Immature natural killer cell (primary cell): ENCODE results near the gene CADM2. TPM values are rescaled to one million over a fixed set of nuclear protein-coding genes. Genes with fewer than 3 reads are reported as not detected.

Experiments
- DNase-seq, 3 donors: peaks; one replicate each; pipeline ENCODE4 v3.0.0; 2022; ENCODE audit warnings: mixed read lengths in 1 of 3
- H3K27ac Mint-ChIP-seq, 6 donors: one replicate each; pipeline ENCODE4 v1.8.0; 2020; ENCODE audit warnings: mixed read lengths in 6 of 6, mild to moderate bottlenecking in 5 of 6, inconsistent platforms in 4 of 6, moderate library complexity in 3 of 6
- H3K27me3 Mint-ChIP-seq, 3 donors: one replicate each; pipeline ENCODE4 v1.8.0; 2020 to 2021; ENCODE audit warnings: low read depth in 3 of 3, mild to moderate bottlenecking in 3 of 3, mixed read lengths in 3 of 3, moderate library complexity in 3 of 3, inconsistent platforms in 1 of 3
- H3K36me3 Mint-ChIP-seq, 3 donors: one replicate each; pipeline ENCODE4 v1.8.0; 2020; ENCODE audit warnings: mixed read lengths in 3 of 3, inconsistent platforms in 2 of 3, mild to moderate bottlenecking in 2 of 3
- H3K4me1 Mint-ChIP-seq, 2 donors: one replicate each; pipeline ENCODE4 v1.8.0; 2020; ENCODE audit warnings: inconsistent platforms in 2 of 2, mild to moderate bottlenecking in 2 of 2, mixed read lengths in 2 of 2, moderate library complexity in 1 of 2
- H3K4me3 Mint-ChIP-seq, 5 donors: one replicate each; pipeline ENCODE4 v1.8.0; 2020; ENCODE audit warnings: mild to moderate bottlenecking in 5 of 5, mixed read lengths in 5 of 5, inconsistent platforms in 3 of 5, moderate library complexity in 3 of 5
- H3K9me3 Mint-ChIP-seq, 6 donors: one replicate each; pipeline ENCODE4 v1.8.0; 2020; ENCODE audit warnings: mild to moderate bottlenecking in 6 of 6, mixed read lengths in 6 of 6, inconsistent platforms in 4 of 6, moderate library complexity in 3 of 6
- polyA plus RNA-seq, 3 donors: library from polyadenylated mRNA; unstranded; fragments of 300-500 nt; fragmentation: Illumina TruSeq; gene quantifications; one replicate each; pipeline ENCODE4 v1.2.3, GENCODE V29; 2021

Gene CADM2
- polyA plus RNA-seq, 3 donors from 2014 or later, result 0.64 TPM; not detected in 2

DNA sequence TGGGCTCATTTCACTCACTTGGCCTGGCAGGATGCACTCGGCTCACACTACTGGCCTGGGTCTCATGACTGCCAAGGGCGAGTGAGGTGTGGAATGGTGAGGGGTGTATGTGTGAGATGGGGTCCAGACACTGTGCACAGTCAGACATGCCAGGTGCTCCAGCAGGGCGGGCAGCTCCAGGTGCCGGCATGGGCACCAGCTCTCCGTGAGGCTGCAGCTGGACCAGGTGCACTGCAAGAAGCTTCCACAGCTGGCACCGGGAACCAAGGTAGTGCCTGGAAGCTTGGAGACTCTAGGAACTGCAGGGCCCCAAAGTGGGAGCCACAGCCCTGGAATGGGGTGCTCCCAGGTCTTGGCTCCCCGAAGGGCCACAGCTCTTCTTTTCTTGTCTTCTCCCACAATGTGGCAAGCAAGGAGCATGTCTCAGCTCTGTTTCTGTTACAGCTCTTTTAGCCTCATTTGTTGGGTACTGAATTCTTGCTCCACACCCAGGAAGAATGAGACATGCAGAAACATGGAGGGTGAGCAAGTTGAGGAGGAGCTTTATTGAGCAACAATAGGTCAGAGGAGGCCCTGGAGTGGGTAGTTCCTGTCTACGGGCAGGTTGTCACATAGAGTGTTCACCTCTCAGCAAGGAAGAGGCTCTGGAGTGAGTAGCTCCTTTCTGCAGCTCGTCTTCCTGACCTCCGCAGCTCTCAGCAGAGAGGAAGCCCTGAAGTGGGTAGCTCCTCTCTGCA is 762.8 kb downstream of the CADM2 start:
- Mint-ChIP-seq H3K27me3 (peaks cover 0 to 4% (median 0%) of the 10 kb centered on the region in 3 donors), H3K9me3 (peaks cover 8 to 51% (median 24%) of the 10 kb centered on the region in 6 donors), H3K4me1 (no peaks in the 10 kb centered on the region), H3K4me3 (no peak overlapping the region), H3K36me3 (peaks cover 0 to 7% (median 0%) of the 10 kb centered on the region in 3 donors), H3K27ac (no peak overlapping the region)
- DNase-seq, result no peak

- peaks cover 0 to 4% (median 0%) of the 10 kb centered on the region in 3 donors for H3K27me3 Mint-ChIP-seq
- no peaks in the 10 kb centered on the region for H3K4me1 Mint-ChIP-seq
- H3K36me3 Mint-ChIP-seq, result peaks cover 0 to 7% (median 0%) of the 10 kb centered on the region in 3 donors
- no peak for DNase-seq
- H3K9me3 Mint-ChIP-seq, result peaks cover 13 to 45% (median 22%) of the 10 kb centered on the region in 6 donors
- H3K27ac Mint-ChIP-seq, result no peak overlapping the region
- H3K4me3 Mint-ChIP-seq, result no peak overlapping the region
Observed at GRCh38 chr3:85725809-85726208, 767.0 kb downstream of the CADM2 start.

GRCh38 chr3:85726241-85726640 is 767.5 kb downstream of the CADM2 start:
- Mint-ChIP-seq H3K36me3 (peaks cover 0 to 7% (median 0%) of the 10 kb centered on the region in 3 donors), H3K4me1 (no peaks in the 10 kb centered on the region), H3K27ac (no peak overlapping the region), H3K27me3 (peaks cover 0 to 4% (median 0%) of the 10 kb centered on the region in 3 donors), H3K4me3 (no peak overlapping the region), H3K9me3 (peaks cover 13 to 43% (median 22%) of the 10 kb centered on the region in 6 donors)
- no peak for DNase-seq

- Mint-ChIP-seq H3K27ac (no peak overlapping the region), H3K4me3 (no peak overlapping the region), H3K27me3 (peaks cover 0 to 1% (median 0%) of the 10 kb centered on the region in 3 donors), H3K4me1 (no peaks in the 10 kb centered on the region), H3K9me3 (peaks cover 5 to 54% (median 27%) of the 10 kb centered on the region in 6 donors), H3K36me3 (peaks cover 0 to 3% (median 0%) of the 10 kb centered on the region in 3 donors)
- no peak for DNase-seq
Observed at GRCh38 chr3:85737846-85738245, 779.1 kb downstream of the CADM2 start.

GRCh38 chr3:85740561-85740960 is 781.8 kb downstream of the CADM2 start:
- no peak for DNase-seq
- Mint-ChIP-seq H3K4me1 (no peaks in the 10 kb centered on the region), H3K4me3 (no peak overlapping the region), H3K27me3 (peaks cover 0 to 1% (median 0%) of the 10 kb centered on the region in 3 donors), H3K27ac (no peak overlapping the region), H3K9me3 (peaks cover 5 to 61% (median 25%) of the 10 kb centered on the region in 6 donors), H3K36me3 (no peaks in the 10 kb centered on the region)

DNA sequence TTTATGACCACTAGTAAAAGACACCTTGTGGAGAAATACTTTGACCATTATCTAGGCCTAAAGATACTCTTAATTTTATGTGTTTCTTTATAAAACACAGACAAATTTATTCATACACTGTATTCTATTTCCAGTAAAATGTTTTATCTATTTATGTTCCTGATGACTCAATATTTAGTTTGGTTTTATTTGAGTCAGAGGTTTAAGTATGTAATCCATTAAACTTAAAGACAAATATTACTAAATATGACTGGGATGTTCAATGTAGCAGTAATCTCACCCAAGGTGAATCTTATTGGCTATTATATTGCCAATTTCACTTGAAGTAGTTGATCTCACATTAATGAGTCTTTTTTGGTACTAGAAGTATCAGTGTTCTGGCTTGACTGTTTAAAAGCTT is 799.7 kb downstream of the CADM2 start:
- H3K4me3 Mint-ChIP-seq, result no peak overlapping the region
- H3K27ac Mint-ChIP-seq, result no peak overlapping the region
- no peak for DNase-seq
- H3K27me3 Mint-ChIP-seq, result peaks cover 0 to 2% (median 0%) of the 10 kb centered on the region in 3 donors
- H3K36me3 Mint-ChIP-seq, result peaks cover 0 to 2% (median 0%) of the 10 kb centered on the region in 3 donors
- H3K4me1 Mint-ChIP-seq, result no peaks in the 10 kb centered on the region
- peaks cover 11 to 45% (median 27%) of the 10 kb centered on the region in 6 donors for H3K9me3 Mint-ChIP-seq

GRCh38 chr3:85760342-85760741 is 801.6 kb downstream of the CADM2 start:
- Mint-ChIP-seq H3K27ac (no peak overlapping the region), H3K27me3 (no peaks in the 10 kb centered on the region), H3K4me1 (no peaks in the 10 kb centered on the region), H3K4me3 (no peak overlapping the region), H3K9me3 (peaks cover 10 to 38% (median 20%) of the 10 kb centered on the region in 6 donors), H3K36me3 (no peaks in the 10 kb centered on the region)
- DNase-seq, result no peak

DNA sequence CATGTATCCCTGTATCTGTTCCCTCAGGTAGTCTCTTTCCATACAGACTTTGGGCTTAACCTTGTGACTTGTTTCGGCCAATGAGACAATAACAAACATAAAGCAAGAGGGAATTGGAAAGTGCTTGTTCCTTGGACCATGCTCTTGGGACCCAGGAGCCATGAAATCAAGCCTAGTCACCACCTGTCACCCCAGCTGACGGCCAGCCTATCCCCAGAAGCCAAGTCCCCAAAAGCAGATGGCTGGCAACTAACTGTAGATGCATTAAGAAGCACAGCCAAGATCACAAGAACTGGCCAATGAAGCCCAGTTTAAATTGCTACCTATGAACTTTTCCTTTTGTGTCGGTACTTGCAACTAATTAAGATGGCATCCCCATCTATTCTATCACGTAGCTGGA is 822.0 kb downstream of the CADM2 start:
- Mint-ChIP-seq H3K27me3 (peaks cover 0 to 2% (median 0%) of the 10 kb centered on the region in 3 donors), H3K4me3 (no peak overlapping the region), H3K36me3 (peaks cover 0 to 4% (median 0%) of the 10 kb centered on the region in 3 donors), H3K9me3 (peaks cover 11 to 56% (median 16%) of the 10 kb centered on the region in 6 donors), H3K4me1 (no peaks in the 10 kb centered on the region), H3K27ac (no peak overlapping the region)
- DNase-seq, result no peak

GRCh38 chr3:85781806-85782205 is 823.0 kb downstream of the CADM2 start:
- no peak overlapping the region for H3K27ac Mint-ChIP-seq
- H3K27me3 Mint-ChIP-seq, result peaks cover 0 to 2% (median 0%) of the 10 kb centered on the region in 3 donors
- H3K4me3 Mint-ChIP-seq, result no peak overlapping the region
- no peak for DNase-seq
- no peaks in the 10 kb centered on the region for H3K4me1 Mint-ChIP-seq
- peaks cover 0 to 4% (median 0%) of the 10 kb centered on the region in 3 donors for H3K36me3 Mint-ChIP-seq
- peaks cover 11 to 61% (median 17%) of the 10 kb centered on the region in 6 donors for H3K9me3 Mint-ChIP-seq

GRCh38 chr3:85783291-85783690 is 824.5 kb downstream of the CADM2 start:
- Mint-ChIP-seq H3K36me3 (peaks cover 0 to 4% (median 0%) of the 10 kb centered on the region in 3 donors), H3K9me3 (peaks cover 8 to 64% (median 16%) of the 10 kb centered on the region in 6 donors), H3K4me1 (no peaks in the 10 kb centered on the region), H3K4me3 (no peak overlapping the region), H3K27me3 (peaks cover 0 to 2% (median 0%) of the 10 kb centered on the region in 3 donors), H3K27ac (no peak overlapping the region)
- DNase-seq, result no peak

- Mint-ChIP-seq H3K4me1 (no peaks in the 10 kb centered on the region), H3K27ac (no peak overlapping the region), H3K36me3 (peaks cover 0 to under 1% (median 0%) of the 10 kb centered on the region in 3 donors), H3K27me3 (peaks cover 0 to 2% (median 0%) of the 10 kb centered on the region in 3 donors), H3K4me3 (no peak overlapping the region), H3K9me3 (peaks cover 4 to 52% (median 14%) of the 10 kb centered on the region in 6 donors)
- DNase-seq, result no peak
Observed at GRCh38 chr3:85785766-85786165, 827.0 kb downstream of the CADM2 start.

- no peak overlapping the region for H3K4me3 Mint-ChIP-seq
- H3K27me3 Mint-ChIP-seq, result peaks cover 0 to 2% (median 0%) of the 10 kb centered on the region in 3 donors
- H3K4me1 Mint-ChIP-seq, result no peaks in the 10 kb centered on the region
- peaks cover 4 to 49% (median 19%) of the 10 kb centered on the region in 6 donors for H3K9me3 Mint-ChIP-seq
- no peak overlapping the region for H3K27ac Mint-ChIP-seq
- H3K36me3 Mint-ChIP-seq, result no peaks in the 10 kb centered on the region
- no peak for DNase-seq
Observed at GRCh38 chr3:85790445-85791030, 831.7 kb downstream of the CADM2 start.

DNA sequence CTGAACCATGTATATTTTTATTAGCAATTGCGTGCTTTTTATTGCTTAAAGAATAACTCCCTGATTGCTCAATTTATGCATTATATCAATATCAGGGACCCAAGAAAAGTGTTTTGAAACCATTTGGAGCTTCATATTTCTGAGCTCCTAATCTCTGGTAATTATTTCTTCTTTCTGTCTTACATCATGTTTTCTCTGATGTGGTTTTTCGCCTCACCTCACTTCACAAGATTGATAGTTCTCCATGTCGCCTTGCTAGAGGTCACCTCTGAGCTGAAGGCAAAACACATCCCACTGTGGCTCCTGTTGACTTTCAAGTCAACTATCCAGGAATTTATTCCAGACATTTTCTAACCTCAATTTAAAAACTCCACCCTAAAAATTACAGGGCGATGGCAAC is 837.4 kb downstream of the CADM2 start:
- peaks cover 0 to 2% (median 0%) of the 10 kb centered on the region in 3 donors for H3K27me3 Mint-ChIP-seq
- no peak for DNase-seq

GRCh38 chr3:85800676-85801075 is 841.9 kb downstream of the CADM2 start:
- Mint-ChIP-seq H3K27ac (no peak overlapping the region), H3K9me3 (peaks cover 13 to 51% (median 22%) of the 10 kb centered on the region in 6 donors), H3K4me1 (no peaks in the 10 kb centered on the region), H3K36me3 (no peaks in the 10 kb centered on the region), H3K27me3 (no peaks in the 10 kb centered on the region), H3K4me3 (no peak overlapping the region)
- no peak for DNase-seq

More for the DNA sequence above, 837.4 kb downstream of the CADM2 start:
- Mint-ChIP-seq H3K9me3 (peaks cover 12 to 65% (median 28%) of the 10 kb centered on the region in 6 donors), H3K36me3 (no peaks in the 10 kb centered on the region), H3K27ac (no peak overlapping the region), H3K4me1 (no peaks in the 10 kb centered on the region), H3K4me3 (no peak overlapping the region)
